SK-N-SH treated with all-trans-retinoic acid at 6 μM for 48 hours (cell line): ENCODE data around the gene SEC31A.
A peak's percentile ranks its signal among the peaks of the same experiment; 100 is the strongest.

Experiments used
- ATAC-seq: fragments of 200-7000 bp; cut with Tn5 transposase; 3 replicates; pipeline ENCODE4 v1.9.1; 2020; ENCODE audit warnings: mild to moderate bottlenecking, moderate library complexity
- ARNTL ChIP-seq: fragments of 450-650 bp; formaldehyde crosslinking; IDR thresholded peaks from 2 replicates; pipeline ENCODE4 v1.5.0; 2020; ENCODE audit warnings: low read depth, mild to moderate bottlenecking, moderate library complexity, borderline replicate concordance
- BACH2 ChIP-seq: fragments of 250-450 bp; sonication (Bioruptor Pico); IDR thresholded peaks from 2 replicates; pipeline ENCODE4 v1.9.0; 2021; ENCODE audit warnings: mild to moderate bottlenecking, borderline replicate concordance
- CREB5 ChIP-seq: fragments of 250-450 bp; sonication (Bioruptor Pico); IDR thresholded peaks from 2 replicates; pipeline ENCODE4 v1.5.1; 2020; ENCODE audit warnings: low read depth, mild to moderate bottlenecking, moderate library complexity
- CSDC2 ChIP-seq: fragments of 250-450 bp; sonication (Bioruptor Pico); IDR thresholded peaks from 2 replicates; pipeline ENCODE4 v1.5.0; 2020; ENCODE audit warnings: mild to moderate bottlenecking, moderate library complexity
- ESRRG ChIP-seq: fragments of 250-450 bp; sonication (Bioruptor Pico); IDR thresholded peaks from 2 replicates; pipeline ENCODE4 v1.6.1; 2021; ENCODE audit warnings: mild to moderate bottlenecking
- GLIS3 ChIP-seq: fragments of 250-450 bp; sonication (Bioruptor Pico); IDR thresholded peaks from 2 replicates; pipeline ENCODE4 v1.5.0; 2020; ENCODE audit warnings: mild to moderate bottlenecking, moderate library complexity
- ISL1 ChIP-seq: fragments of 250-450 bp; sonication (Bioruptor Pico); IDR thresholded peaks from 2 replicates; pipeline ENCODE4 v2.1.2; 2022; ENCODE audit warnings: mild to moderate bottlenecking, moderate library complexity
- OSR1 ChIP-seq: fragments of 250-450 bp; sonication (Bioruptor Pico); IDR thresholded peaks from 2 replicates; pipeline ENCODE4 v1.8.0; 2022; ENCODE audit warnings: moderate library complexity, mild to moderate bottlenecking, inconsistent platforms
- PATZ1 ChIP-seq: fragments of 250-450 bp; sonication (Bioruptor Pico); IDR thresholded peaks from 2 replicates; pipeline ENCODE4 v1.8.0; 2020; ENCODE audit warnings: mild to moderate bottlenecking, moderate library complexity, borderline replicate concordance
- POU6F1 ChIP-seq: fragments of 250-450 bp; sonication (Bioruptor Pico); IDR thresholded peaks from 2 replicates; pipeline ENCODE4 v1.8.0; 2021; ENCODE audit warnings: low read depth, mild to moderate bottlenecking, moderate library complexity, borderline replicate concordance
- PPARA ChIP-seq: fragments of 250-450 bp; sonication (Bioruptor Pico); IDR thresholded peaks from 2 replicates; pipeline ENCODE4 v1.5.0; 2020; ENCODE audit warnings: mild to moderate bottlenecking, borderline replicate concordance
- RARB ChIP-seq: fragments of 250-450 bp; sonication (Bioruptor Pico); IDR thresholded peaks from 2 replicates; pipeline ENCODE4 v1.8.0; 2021; ENCODE audit warnings: mild to moderate bottlenecking, moderate library complexity
- SNAI2 ChIP-seq: fragments of 250-450 bp; sonication (Bioruptor Pico); IDR thresholded peaks from 2 replicates; pipeline ENCODE4 v1.5.0; 2020; ENCODE audit warnings: mild to moderate bottlenecking, moderate library complexity
- TCF4 ChIP-seq: fragments of 250-450 bp; sonication (Bioruptor Pico); IDR thresholded peaks from 2 replicates; pipeline ENCODE4 v1.8.0; 2021; ENCODE audit warnings: mild to moderate bottlenecking, moderate library complexity, borderline replicate concordance
- TOX ChIP-seq: fragments of 250-450 bp; sonication (Bioruptor Pico); IDR thresholded peaks from 2 replicates; pipeline ENCODE4 v1.8.0; 2021; ENCODE audit warnings: mild to moderate bottlenecking, moderate library complexity, borderline replicate concordance
- ZC3H10 ChIP-seq: fragments of 250-450 bp; sonication (Bioruptor Pico); IDR thresholded peaks from 2 replicates; pipeline ENCODE4 v1.5.1; 2021; ENCODE audit warnings: mild to moderate bottlenecking, moderate library complexity
- ZFP3 ChIP-seq: fragments of 250-450 bp; sonication (Bioruptor Pico); IDR thresholded peaks from 2 replicates; pipeline ENCODE4 v1.5.0; 2020; ENCODE audit warnings: mild to moderate bottlenecking, moderate library complexity
- ZNF565 ChIP-seq: fragments of 450-650 bp; formaldehyde crosslinking; conservative IDR thresholded peaks from 2 replicates; pipeline ENCODE4 v1.5.0; 2020; ENCODE audit warnings: low read depth, mild to moderate bottlenecking, moderate library complexity
- ZNF70 ChIP-seq: fragments of 450-650 bp; formaldehyde crosslinking; IDR thresholded peaks from 2 replicates; pipeline ENCODE4 v1.5.0; 2020; ENCODE audit warnings: mild to moderate bottlenecking, moderate library complexity
- ZNF8 ChIP-seq: fragments of 450-650 bp; formaldehyde crosslinking; IDR thresholded peaks from 2 replicates; pipeline ENCODE4 v1.5.0; 2020; ENCODE audit warnings: mild to moderate bottlenecking, moderate library complexity

Gene SEC31A

GRCh38 chr4:82901183-82901718 is 10.3 kb upstream of the SEC31A start:
- ATAC-seq, result no peak
- TF ChIP-seq PATZ1 (CRISPR knock-in tag), result no peak
- no peak for TF ChIP-seq POU6F1
- no peak for TF ChIP-seq ZC3H10 (CRISPR knock-in tag)
- no peak for TF ChIP-seq ISL1 (CRISPR knock-in tag)
- TF ChIP-seq ZFP3 (CRISPR knock-in tag), result 0 out of 2 replicates have a peak, but pooled peaks have one; percentile 0
- no peak for TF ChIP-seq SNAI2 (CRISPR knock-in tag)
- no peak for TF ChIP-seq GLIS3
- TF ChIP-seq, all 23 proteins: peak for 1

GRCh38 chr4:82900411-82901182 is 9.6 kb upstream of the SEC31A start, which contains the start of gene THAP9:
Gene THAP9 (plus strand): TSS chr4:82900735. CDS start chr4:82900803, 68 bp downstream.
- TF ChIP-seq ZFP3 (CRISPR knock-in tag) (0 out of 2 replicates have a peak, but pooled peaks have one; percentile 20), ZNF8 (CRISPR knock-in tag) (no peak), OSR1 (CRISPR knock-in tag) (no peak), ZNF70 (peak; percentile 71; the same call in 1 of the 2 replicates), ZC3H10 (CRISPR knock-in tag) (no peak), ZNF565 (CRISPR knock-in tag) (no peak)
- ATAC-seq, result peak; percentile 96

GRCh38 chr4:82900066-82900410 is 9.1 kb upstream of the SEC31A start:
- TF ChIP-seq ESRRG (CRISPR knock-in tag), result no peak
- no peak for TF ChIP-seq ZFP3 (CRISPR knock-in tag)
- TF ChIP-seq ZNF565 (CRISPR knock-in tag), result no peak
- TF ChIP-seq RARB (CRISPR knock-in tag), result no peak
- TF ChIP-seq GLIS3, result no peak
- TF ChIP-seq CREB5 (CRISPR knock-in tag), result no peak
- TF ChIP-seq PPARA (CRISPR knock-in tag), result no peak
- TF ChIP-seq ZC3H10 (CRISPR knock-in tag), result no peak
- no peak for TF ChIP-seq CSDC2
- TF ChIP-seq BACH2, result no peak
- peak; percentile 27 for ATAC-seq

GRCh38 chr4:82899374-82900065 is 8.6 kb upstream of the SEC31A start:
- no peak for ATAC-seq
- TF ChIP-seq CSDC2 (no peak), GLIS3 (no peak), ARNTL (CRISPR knock-in tag) (no peak), ZFP3 (CRISPR knock-in tag) (no peak), BACH2 (no peak), TCF4 (CRISPR knock-in tag) (no peak), ZNF70 (no peak), TOX (CRISPR knock-in tag) (no peak), ESRRG (CRISPR knock-in tag) (no peak)
